IPS DF 19.7 (cell line): ENCODE data around the gene ZGPAT.
"Not testable (repeated sequence)": the region's sequence is repeated elsewhere in the genome, so short reads cannot be mapped to it uniquely, and the experiment has no call there.

Experiments
- DNase-seq: peaks from one replicate; pipeline ENCODE4 v3.0.0-alpha.2; 2013; ENCODE audit warnings: low read depth, low spot score

Gene ZGPAT

GRCh38 chr20:63702751-63703470, 4.9 kb upstream of the ZGPAT start:
- no peak for DNase-seq

- no peak for DNase-seq
Measured at GRCh38 chr20:63703471-63703975, 4.3 kb upstream of the ZGPAT start.

GRCh38 chr20:63703976-63704748, 3.7 kb upstream of the ZGPAT start:
- DNase-seq, result no peak

DNA sequence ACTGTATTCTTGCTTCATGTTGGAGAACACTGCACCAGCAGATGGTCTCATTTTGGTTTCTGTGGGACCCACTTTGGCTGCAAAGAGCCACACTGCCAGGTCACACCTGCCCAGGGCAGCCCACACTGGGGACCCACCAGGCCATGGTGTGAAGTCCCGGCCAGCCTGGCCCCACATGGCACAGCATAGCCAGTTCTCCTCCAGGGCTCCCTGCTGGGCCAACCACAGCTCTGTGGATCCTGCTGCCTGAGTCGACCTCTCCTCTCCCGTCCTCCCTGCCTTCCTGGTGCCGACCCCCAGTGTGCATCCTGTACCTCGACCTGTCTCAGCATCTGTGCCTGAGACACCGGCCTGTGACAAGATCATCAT, 3.1 kb upstream of the ZGPAT start:
- DNase-seq, result no peak

DNA sequence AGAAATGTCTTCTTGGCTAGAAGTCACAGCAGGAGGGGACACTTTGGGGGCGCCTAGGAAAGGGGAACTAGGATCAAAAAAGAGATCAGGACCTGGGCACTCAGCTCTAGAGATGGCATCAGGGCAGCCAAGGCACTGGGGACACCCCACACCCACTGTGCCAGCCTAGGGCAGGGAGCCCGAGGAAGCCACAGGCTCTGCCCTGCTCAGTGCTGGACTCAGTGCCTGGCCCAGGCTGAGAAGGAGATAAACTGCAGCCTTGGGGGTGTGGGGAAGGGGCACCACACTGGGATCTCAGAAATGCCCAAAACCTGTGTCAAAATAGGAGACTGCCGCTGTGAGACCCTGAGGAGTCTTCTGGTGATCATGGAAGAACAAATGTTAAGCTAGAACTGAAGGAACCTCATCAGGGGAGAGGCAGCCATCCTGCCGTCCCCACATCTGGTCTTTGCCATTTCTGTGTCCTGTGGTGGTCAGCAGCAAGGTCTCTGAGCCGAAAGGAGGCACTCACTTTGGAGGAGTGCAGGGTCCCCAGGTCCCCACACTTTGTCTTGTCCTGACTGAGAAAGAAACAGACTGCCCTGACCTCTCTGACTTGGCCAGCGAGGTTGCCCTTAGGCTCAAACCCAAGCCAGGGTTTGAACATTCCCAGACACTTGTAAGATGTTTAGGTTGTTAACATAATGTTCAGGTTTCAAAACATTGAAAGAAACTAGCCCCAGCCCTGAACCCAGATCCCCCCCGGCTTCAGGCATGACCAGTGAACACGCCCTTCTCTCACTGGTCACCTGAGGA, 2.4 kb upstream of the ZGPAT start:
- no peak for DNase-seq

DNA sequence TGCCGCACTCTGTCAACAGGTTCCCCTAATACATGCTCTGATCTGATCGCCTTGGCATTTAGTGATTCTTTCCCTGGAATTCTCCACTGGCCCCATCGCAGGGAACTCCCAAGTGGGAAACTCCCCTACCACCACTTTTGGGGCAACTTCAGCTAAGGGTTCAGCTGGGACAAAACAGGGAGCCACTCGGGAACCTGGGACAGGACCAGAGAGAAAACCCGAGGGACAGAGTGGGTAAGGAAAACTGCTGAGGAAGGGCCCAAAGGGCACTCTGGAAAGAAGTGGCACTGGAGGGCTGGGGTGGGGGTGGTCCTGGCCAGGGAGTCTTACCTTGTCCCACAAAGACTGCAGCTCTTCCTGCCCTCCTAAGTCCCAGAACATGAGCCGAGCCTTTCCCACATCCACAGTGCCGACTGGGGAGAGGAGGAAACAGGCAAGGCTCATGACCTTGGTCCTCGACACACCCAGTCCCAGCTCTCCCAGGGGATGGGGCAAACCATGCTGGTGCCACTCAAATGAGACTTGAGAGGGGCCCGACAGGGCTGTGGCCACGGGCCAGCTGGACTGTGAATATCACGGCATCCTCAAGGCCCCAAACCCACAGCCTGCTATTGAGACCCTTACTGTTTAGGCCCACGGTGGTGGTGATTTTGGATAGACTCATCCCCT, 1.7 kb upstream of the ZGPAT start:
- DNase-seq, result no peak

GRCh38 chr20:63706852-63707557, 834 bp upstream of the ZGPAT start:
- DNase-seq, result no peak

DNA sequence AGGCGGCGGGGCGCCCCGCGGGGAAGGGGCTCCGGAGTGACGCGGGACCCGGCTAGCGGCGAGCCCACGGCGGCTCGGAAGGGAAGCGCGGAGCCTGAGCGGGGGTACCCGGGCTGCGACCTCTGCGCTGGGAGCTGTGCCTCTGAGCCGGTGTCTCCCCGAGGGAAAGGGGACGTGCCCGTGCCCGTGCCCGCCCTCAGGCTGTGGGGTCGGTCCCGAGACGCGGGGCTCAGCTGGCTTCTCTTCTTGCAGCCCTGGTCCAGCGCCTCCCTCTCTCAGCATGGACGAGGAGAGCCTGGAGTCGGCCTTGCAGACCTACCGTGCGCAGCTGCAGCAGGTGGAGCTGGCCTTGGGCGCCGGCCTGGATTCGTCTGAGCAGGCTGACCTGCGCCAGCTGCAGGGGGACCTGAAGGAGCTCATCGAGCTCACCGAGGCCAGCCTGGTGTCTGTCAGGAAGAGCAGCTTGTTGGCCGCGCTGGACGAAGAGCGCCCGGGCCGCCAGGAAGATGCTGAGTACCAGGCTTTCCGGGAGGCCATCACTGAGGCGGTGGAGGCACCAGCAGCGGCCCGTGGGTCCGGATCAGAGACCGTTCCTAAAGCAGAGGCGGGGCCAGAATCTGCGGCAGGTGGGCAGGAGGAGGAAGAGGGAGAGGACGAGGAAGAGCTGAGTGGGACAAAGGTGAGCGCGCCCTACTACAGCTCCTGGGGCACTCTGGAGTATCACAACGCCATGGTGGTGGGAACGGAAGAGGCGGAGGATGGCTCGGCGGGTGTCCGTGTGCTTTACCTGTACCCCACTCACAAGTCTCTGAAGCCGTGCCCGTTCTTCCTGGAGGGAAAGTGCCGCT, 686 bp downstream of the ZGPAT start:
- DNase-seq, result no peak

GRCh38 chr20:63709149-63709527, 1.3 kb downstream of the ZGPAT start:
- no peak for DNase-seq

- DNase-seq, result no peak
Measured at GRCh38 chr20:63711085-63711645, 3.3 kb downstream of the ZGPAT start.

- no peak for DNase-seq
Measured at GRCh38 chr20:63712191-63712590, 4.4 kb downstream of the ZGPAT start.

DNA sequence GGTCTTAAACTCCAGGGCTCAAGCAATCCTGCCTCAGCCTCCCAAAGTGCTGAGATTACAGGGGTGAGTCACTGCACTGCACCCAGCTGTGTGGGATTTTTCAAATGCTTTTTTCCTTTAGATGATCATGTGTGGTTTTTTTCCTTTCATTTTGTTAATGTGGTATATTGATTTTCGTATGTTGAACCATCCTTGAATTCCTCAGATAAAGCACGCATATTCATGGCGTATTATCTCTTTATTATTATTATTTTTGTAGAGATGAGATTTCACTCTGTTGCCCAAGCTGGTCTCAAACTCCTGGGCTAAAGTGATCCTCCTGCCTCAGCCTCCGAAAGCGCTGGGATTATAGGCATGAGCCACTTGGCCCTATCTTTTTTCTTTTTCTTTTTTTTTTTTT, 7.0 kb downstream of the ZGPAT start:
- no peak for DNase-seq

DNA sequence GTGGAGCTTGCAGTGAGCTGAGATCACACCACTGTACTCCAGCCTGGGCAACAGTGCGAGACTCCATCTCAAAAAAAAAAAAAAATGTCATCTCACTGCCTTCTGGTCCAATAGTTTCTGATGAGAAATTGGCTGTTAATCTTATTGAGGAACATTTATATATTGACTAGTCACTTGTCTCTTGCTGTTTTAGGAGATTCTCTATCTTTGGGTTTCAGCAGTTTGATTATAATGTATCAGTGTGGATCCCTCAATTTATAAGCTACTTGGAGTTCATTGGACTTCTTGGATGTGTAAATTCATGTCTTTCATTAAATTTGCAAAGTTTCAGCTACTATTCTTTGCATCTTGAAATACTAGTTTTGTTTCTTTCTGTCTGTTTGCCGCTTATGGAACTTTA, 11.2 kb downstream of the ZGPAT start:
- no peak for DNase-seq

GRCh38 chr20:63722967-63723622, 15.3 kb downstream of the ZGPAT start:
- DNase-seq, result not testable (repeated sequence)

GRCh38 chr20:63730189-63730733, 22.4 kb downstream of the ZGPAT start:
- DNase-seq, result not testable (repeated sequence)

DNA sequence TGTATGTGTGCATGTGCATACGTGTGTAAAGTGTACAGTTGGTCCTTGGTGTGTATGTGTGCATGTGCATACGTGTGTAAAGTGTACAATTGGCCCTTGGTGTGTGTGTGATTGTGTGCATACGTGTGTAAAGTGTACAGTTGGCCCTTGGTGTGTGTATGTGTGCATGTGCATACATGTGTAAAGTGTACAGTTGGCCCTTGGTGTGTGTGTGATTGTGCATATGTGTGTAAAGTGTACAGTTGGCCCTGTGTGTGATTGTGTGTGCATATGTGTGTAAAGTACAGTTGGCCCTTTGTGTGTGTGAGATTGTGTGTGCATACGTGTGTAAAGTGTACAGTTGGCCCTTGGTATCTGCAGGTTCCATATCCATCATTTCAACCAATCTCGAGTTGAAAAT, 23.6 kb downstream of the ZGPAT start:
- DNase-seq, result no peak

GRCh38 chr20:63732118-63733095, 24.6 kb downstream of the ZGPAT start:
- no peak for DNase-seq

DNA sequence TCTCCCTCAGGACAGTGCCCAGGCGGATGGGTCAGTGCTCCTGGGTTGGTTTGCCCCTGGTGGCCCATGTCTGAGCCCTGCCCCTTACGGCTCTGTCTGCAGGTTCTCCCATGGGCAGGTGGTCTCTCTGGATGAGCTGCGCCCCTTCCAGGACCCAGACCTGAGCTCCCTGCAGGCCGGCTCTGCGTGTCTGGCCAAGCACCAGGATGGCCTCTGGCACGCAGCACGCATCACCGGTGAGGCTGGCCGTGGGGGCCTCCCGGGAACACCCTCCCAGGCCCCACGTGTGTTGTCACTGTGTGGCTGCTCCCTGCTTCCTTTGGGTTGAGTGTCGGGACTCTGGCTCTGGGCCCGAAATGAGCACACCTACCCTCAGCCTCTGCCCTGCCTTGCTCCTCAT, 25.3 kb downstream of the ZGPAT start:
- DNase-seq, result no peak
